CD4-positive, alpha-beta T cell treated with Interleukin-21 for 1 hour (primary cell): ENCODE data around the gene PAK5.

ENCODE experiments used
- DNase-seq: peaks from one replicate; pipeline ENCODE4 v3.0.0-alpha.2; 2020

Gene PAK5

GRCh38 chr20:9574181-9574580 is 264.7 kb downstream of the PAK5 start:
- no peak for DNase-seq

DNA sequence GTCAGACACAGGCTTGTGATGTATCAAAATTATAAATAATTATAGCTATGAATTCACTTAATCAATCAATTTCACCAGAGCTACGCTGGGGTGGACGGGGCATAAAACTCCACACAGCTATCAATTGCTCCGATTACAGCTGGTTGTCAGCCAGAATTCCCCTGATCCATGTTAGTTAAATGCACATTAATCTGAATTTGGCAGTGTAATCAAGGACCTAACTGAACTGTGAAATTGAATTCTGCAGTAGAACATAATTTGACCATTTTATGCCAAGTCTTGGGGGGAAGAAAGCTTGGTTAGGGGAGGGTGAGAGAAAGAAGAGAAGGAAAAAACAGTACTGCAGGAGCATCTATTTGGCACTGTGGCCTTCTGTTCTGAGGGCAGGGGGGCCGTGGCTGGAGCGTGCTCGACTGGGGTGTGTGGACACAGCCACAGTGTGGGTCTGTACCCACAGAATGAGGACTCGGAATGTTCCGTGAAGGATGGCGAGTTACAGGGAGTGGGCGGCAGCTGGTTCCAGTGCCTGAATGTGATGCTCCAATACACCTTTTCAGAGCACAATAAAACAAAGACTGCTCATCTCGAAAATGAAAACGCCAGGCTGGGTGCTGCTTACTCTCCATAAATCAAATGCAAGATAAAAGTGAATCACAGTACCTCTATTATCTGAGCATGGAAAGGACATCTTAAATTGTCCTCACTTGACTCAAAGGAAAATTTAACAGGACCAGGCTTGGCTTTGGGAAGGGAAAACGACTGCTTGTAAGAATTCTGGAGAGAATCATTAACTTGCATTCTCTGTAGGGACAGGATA is 265.3 kb downstream of the PAK5 start:
- DNase-seq: no peak

DNA sequence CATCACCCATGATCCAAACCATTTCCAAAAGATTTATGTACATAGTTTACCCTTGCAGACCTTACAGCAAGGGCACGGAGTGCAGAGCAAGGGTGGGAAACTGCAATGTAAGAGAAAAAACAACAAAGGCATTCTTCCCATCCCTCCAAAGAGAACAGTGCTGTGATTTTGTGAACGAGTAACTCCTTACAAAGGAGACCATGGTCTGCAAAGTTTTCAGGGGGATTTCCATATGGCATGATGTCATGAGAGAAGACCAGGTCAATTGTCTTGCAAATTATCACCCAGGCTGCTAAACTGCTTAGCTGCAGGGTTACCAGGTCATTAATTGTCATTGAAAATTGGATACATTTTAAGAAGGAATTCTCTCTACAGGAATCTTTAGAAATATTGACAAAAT is 266.2 kb downstream of the PAK5 start:
- DNase-seq: no peak

- DNase-seq: no peak
Measured at GRCh38 chr20:9571783-9572182, 267.1 kb downstream of the PAK5 start.

- DNase-seq: no peak
Measured at GRCh38 chr20:9570612-9571011, 268.3 kb downstream of the PAK5 start.

DNA sequence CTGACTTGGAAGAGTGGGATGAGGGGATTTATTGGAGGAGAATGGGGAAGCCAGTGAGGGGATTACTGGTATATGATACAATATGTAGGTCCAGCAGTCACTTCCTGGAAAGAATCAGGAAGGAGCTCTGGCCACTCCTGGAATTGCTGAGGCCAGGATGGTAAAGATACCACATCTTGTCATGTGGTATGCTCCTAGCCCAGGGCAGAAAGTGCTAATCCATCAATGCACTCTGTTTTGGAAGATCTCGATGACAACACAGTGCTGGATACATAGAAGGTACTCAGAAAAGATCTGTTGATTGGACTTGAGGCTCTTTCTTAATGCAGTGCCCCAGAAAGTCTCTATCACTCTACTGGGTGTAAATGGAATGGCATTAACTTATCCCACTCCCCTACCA is 271.9 kb downstream of the PAK5 start:
- DNase-seq: no peak

DNA sequence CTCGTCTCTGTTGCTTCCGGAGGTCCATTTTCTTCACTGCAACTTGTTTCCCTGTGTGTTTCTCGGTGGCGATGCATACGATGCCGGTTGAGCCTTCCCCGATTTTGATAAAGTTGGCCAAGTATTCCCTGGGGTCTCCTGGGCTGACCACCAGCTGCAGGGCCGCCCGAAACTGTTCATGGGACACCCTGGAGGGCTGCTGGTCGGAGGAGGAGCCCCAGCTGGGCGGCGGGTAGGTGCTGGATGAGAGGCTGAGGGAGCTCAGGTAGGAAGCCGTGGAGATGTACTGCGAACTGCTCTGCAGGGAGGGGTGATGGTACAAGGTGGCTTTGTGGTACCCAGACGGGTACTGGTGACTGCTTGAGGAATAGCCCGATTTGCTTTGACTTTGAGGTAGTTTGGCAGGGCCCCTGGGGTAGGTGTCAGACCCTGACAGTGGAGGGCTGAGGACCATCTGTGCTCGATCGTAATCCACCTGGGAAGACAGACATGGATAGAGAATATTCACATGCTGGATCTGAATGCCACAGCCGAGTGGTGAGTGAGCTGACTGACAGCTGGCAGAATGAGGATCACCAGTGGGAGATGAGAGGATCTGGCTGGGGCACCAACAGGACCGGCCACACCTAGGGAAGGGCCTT is 272.8 kb downstream of the PAK5 start:
- DNase-seq: no peak

GRCh38 chr20:9557411-9557810 is 281.5 kb downstream of the PAK5 start:
- no peak for DNase-seq

DNA sequence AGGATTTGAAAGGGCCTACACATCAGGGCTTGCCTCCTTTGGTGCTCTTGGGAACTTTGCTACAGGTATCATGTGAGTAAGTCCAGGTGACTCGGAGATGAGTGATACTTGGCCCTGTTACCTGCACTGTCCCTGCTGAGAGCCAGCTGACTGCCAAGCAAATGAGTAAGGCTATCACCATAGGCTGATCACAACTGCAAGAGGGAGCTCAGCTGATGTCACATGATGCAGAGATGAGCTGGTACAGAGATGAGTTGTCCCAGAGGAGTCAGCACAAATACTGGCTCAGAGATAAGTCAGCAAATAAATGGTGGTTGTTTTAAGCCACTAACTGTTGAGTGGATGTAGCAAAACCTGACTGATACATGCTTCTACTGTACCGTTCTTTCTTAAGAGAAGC is 283.1 kb downstream of the PAK5 start:
- DNase-seq: no peak

DNA sequence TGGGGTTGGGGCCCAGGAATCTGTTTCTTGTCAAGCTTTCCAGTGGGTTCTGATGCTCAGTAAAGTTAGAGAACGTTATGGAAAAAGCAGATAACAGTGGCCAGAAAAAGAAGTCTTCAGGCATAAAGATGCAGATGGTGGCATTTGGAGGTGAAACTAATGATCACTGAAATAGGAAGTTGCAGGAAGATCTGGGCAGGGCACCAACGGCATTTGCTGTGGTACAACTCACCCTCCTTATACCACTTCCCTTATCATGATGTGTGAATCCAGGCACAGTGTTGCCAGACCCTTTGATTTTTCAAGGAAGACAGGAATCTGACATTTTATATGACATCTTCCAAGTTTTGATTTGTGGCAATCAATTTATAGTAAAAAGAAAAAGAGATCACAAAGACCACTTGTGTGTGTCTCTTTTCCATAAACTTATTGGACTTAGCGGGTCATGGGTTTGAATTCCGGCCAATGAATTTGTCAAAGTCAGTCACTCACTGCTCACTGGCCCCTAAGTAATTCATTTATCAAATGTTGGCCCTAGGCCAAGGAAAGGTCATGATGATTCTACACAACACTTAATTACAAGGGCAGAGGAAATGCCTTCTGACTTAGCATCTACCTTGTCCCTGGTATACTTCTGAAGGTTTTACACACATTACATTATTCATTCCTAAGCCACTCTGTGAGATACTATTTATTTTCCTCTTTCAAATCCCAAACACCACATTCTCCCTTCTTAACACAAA is 286.9 kb downstream of the PAK5 start:
- no peak for DNase-seq

DNA sequence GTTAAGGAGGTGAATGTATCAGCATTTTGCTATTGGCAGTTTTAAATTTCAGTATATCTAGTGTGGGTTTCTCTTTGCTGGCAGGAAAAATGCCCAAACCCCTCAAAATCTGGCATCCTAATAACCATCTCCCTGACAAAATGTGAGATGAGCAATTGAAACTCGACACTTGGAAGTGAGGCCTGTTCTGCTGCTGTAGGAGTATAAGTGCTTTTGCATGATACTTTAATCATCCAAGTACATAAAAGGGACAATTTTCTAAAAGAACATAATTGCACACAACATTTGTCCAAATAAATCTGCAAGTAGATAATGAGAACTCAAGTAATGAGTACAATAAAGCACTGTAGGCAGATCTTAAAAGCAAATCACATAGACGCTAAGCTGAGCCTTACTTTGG is 288.0 kb downstream of the PAK5 start:
- no peak for DNase-seq

- DNase-seq: no peak
Measured at GRCh38 chr20:9550283-9550682, 288.6 kb downstream of the PAK5 start.

GRCh38 chr20:9543214-9543613 is 295.7 kb downstream of the PAK5 start:
- DNase-seq: no peak

DNA sequence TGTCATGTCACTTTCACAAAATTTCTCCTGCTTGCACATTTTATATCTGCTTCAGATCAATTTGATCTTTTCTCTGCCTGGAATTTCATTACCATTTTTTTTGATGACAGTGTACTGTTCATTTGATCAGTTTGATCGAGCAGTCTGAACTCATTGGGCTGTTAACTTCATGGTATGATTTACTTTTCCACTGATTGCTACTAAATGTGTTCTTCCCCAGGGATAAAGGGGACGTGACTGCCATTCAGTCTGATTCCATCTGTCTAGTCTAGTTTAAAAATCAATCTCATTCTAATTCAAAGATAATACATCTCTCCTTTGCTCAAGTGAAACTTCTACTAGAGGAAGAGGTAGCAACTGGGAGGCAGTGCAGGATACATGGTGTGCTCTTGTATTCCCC is 303.4 kb downstream of the PAK5 start:
- DNase-seq: no peak

DNA sequence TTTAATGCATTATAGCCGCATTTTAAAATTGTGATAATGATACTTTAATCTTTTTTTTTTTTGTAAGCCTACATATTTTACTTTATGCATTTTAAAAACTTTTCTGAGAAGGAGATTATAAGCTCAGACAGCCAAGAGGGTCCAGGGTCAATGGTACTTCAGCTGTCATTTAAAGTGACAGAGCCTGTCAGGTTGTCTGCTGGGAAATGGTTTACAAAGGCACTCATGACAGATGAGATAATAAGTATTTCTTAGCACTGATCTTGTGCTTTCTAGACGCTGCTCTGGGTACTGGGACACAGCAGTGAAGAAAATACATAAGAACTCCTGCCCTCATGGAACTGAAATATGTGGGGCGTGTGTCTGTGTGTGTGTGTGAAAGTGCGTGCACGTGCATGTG is 304.9 kb downstream of the PAK5 start:
- DNase-seq: no peak

DNA sequence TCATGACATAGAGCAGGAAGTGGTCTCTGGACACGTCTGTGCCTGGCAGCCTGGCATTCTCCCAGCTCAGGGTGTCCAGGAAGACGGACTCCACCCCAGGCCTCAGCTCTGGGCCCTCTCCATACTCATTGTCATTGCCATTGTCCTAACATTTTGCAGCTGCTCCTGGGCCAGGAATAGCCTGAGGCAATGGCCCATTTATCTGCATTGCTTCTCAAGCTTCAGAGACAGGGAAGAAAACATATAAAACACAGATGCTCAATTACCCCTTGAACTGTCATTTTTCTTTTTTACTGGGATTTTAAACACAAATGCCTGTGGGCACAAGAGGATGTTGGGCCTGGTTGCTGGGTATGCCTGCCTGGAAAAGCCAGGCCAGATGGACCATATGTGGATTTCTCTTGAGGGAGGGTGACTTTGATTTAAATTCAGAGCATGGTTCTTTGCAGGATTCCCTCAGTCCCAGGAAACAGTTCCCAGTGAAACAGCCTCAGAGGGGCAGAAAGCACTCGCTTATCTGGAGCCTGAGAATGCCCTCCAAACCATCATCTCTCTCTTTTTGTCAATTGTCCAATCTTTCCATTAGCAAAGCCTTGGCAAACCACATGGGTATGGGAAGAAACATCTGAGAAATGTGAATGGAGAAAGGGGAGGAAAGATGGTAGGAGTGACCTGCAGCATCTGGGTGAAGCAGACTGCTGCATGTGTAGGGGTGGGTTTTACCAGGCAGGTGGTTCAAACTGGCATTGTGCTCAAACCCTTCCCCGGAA is 306.6 kb downstream of the PAK5 start:
- DNase-seq: no peak

DNA sequence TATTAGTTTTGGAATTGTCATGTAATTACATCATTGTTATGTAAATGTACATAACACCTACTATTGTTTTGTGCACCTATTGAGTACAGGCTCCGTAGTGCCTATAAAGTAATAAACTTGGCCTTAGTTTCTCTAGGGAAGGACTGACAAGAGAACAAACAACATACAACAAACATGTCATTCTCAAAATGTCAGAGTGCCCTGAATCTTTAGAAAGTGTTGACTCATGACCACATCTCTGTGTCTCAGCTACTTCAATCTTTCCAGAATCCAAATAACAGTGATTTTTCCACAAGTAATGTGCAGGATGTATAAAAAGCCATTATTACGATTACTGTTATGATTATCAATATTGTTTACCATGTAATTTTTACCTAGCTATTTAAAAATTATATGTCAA is 307.3 kb downstream of the PAK5 start:
- DNase-seq: no peak

DNA sequence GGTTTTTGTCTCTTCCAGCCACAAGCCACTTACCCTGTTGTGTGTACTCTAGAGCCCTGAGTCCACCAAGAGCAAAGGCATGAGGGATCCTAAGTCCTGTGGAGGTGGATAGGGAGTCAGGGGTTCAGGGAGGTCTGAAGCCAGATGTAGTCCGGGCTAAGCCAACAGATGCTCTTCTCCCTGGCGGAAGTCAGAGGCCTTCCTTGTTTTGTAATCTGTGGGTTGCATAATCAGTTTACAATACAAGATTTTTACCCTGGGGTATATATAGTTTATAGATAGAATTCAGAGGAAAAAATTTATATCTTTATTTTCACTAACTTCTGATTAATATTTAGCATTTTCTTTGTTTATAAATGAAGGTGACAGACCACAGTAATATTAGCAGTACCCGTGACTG is 315.2 kb downstream of the PAK5 start:
- DNase-seq: no peak

DNA sequence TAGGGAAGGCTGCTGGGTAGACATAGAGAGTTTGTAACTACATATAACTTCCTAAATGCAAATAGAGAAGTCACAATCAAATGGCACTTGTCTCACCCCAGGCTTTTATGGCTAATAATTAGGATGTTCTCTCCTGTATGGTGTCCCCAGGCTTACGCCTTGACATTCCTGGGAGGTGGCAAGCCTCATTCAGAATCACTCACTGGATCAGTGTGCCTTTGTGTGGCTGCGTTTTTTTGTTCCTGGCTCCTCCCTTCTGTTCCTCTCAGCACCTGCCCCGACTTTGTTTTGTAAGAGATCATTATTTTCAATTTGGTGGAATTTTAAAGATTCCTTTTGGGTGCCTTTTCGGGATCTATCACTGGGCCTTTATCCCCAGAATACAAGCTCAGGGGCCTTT is 318.8 kb downstream of the PAK5 start:
- DNase-seq: no peak

- no peak for DNase-seq
Measured at GRCh38 chr20:9518576-9519175, 320.2 kb downstream of the PAK5 start.

GRCh38 chr20:9517297-9518162 is 321.3 kb downstream of the PAK5 start:
- no peak for DNase-seq
